ENCODE measurements around the gene MRAS.
A peak's percentile ranks its signal among the peaks of the same experiment; 100 is the strongest.

The MRAS gene

GRCh38 chr3:138434276-138434874 lies 86.0 kb downstream of the MRAS start, which contains the start of gene ESYT3:
Gene ESYT3, plus strand, starts transcription at chr3:138434616. Its CDS starts 183 bp downstream, at chr3:138434799.
- no peak for TF ChIP-seq ZNF561 (tag by site-specific recombination; IDR thresholded peaks at IDR 0.05; ENCODE audit: borderline replicate concordance)
- TF ChIP-seq IKZF3 (tag by site-specific recombination; IDR thresholded peaks at IDR 0.05): no peak
- no peak for TF ChIP-seq KLF7 (tag by site-specific recombination; IDR thresholded peaks at IDR 0.05; ENCODE audit: borderline replicate concordance)
- Histone ChIP-seq H3K36me3 (ENCODE audit: control insufficient read depth in 2 of 2, insufficient read depth in 1 of 2, low read length in 2 of 2) (no peaks in the 10 kb centered on the region), H3K4me3 (ENCODE audit: low read depth, low read length) (peak within 1 kb of the TSS; percentile 36), H3K4me1 (ENCODE audit: control insufficient read depth, insufficient read depth, low read length) (no peaks in the 10 kb centered on the region), H3K9me3 (ENCODE audit: control insufficient read depth, insufficient read depth, low read depth, low read length) (no peaks in the 10 kb centered on the region), H3K27ac (ENCODE audit: extremely low read depth, low read depth, low read length) (no peak within 1 kb of the TSS)
- ChIA-PET CTCF (interaction anchor here (1.3 to 1.5 kb wide), 2 partner anchors 17 to 502 kb away, joined by 3 to 5 read pairs; no protein-coding TSS in a partner anchor), POLR2A (no interaction called here)

DNA sequence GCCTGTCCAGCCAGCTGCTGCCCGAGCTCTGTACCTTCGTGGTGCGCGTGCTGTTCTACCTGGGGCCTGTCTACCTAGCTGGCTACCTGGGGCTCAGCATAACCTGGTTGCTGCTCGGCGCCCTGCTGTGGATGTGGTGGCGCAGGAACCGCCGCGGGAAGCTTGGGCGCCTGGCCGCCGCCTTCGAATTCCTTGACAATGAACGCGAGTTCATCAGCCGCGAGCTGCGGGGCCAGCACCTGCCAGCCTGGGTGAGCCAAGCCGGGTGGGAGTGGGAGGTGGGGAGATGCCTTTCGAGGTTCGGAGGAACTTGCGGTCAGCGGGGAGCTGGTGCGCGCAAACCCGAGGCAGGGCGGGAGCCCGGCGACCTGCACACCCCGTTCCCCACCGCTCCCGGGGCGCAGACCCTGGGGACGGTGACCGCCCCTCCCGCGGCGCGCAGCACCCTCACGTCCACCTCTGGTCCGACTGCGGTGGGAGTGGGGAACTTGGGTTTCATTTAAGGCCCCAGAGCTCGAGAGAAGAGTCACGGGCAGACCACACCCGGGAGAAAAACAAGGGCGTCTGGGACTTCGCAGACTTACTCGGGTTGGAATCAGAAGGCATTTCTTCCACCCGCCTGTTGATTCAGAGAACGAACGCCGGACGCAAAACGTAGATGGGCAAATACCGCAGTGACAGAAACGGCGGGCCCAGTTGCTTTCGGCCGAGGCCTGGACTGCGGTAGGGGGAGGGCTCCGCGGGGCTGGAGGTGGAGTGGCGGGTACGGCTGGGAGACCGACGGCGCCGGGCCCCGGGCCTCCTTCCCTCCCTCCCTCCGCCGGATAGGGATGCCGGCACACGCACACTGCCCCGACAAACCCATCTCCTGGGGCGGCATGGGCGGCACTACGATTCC lies 86.7 kb downstream of the MRAS start:
- Histone ChIP-seq H3K9me3 (ENCODE audit: control insufficient read depth, insufficient read depth, low read depth, low read length) (no peaks in the 10 kb centered on the region), H3K36me3 (ENCODE audit: control insufficient read depth in 2 of 2, insufficient read depth in 1 of 2, low read length in 2 of 2) (no peaks in the 10 kb centered on the region), H3K27ac (ENCODE audit: extremely low read depth, low read depth, low read length) (no peak overlapping the region), H3K4me3 (ENCODE audit: low read depth, low read length) (peak overlapping the region; percentile 36), H3K4me1 (ENCODE audit: control insufficient read depth, insufficient read depth, low read length) (no peaks in the 10 kb centered on the region)
- ChIA-PET CTCF (interaction anchor here (1.3 kb wide), 1 partner anchor 501 kb away, joined by 3 read pairs; no protein-coding TSS in a partner anchor), POLR2A (no interaction called here)
- TF ChIP-seq ZNF600 (tag by site-specific recombination; IDR thresholded peaks at IDR 0.05) (no peak), ZNF426 (tag by site-specific recombination; IDR thresholded peaks at IDR 0.05) (no peak), TCF7L2 (IDR thresholded peaks at IDR 0.05; ENCODE audit: borderline replicate concordance, low read depth, low read length) (no peak), ZBTB6 (tag by site-specific recombination; IDR thresholded peaks at IDR 0.05) (no peak), ZBTB26 (tag by site-specific recombination; optimal IDR thresholded peaks at IDR 0.05) (no peak), PRDM4 (tag by site-specific recombination; IDR thresholded peaks at IDR 0.05) (no peak), MEIS1 (CRISPR knock-in tag; IDR thresholded peaks at IDR 0.05; ENCODE audit: borderline replicate concordance) (no peak), FEZF1 (tag by site-specific recombination; IDR thresholded peaks at IDR 0.05) (no peak), ZNF513 (tag by site-specific recombination; IDR thresholded peaks at IDR 0.05) (no peak)
- TF ChIP-seq, protein P1, sequence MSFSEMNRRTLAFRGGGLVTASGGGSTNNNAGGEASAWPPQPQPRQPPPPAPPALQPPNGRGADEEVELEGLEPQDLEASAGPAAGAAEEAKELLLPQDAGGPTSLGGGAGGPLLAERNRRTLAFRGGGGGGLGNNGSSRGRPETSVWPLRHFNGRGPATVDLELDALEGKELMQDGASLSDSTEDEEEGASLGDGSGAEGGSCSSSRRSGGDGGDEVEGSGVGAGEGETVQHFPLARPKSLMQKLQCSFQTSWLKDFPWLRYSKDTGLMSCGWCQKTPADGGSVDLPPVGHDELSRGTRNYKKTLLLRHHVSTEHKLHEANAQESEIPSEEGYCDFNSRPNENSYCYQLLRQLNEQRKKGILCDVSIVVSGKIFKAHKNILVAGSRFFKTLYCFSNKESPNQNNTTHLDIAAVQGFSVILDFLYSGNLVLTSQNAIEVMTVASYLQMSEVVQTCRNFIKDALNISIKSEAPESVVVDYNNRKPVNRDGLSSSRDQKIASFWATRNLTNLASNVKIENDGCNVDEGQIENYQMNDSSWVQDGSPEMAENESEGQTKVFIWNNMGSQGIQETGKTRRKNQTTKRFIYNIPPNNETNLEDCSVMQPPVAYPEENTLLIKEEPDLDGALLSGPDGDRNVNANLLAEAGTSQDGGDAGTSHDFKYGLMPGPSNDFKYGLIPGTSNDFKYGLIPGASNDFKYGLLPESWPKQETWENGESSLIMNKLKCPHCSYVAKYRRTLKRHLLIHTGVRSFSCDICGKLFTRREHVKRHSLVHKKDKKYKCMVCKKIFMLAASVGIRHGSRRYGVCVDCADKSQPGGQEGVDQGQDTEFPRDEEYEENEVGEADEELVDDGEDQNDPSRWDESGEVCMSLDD (tag by site-specific recombination; IDR thresholded peaks at IDR 0.05): no peak
- TF ChIP-seq, protein P2, sequence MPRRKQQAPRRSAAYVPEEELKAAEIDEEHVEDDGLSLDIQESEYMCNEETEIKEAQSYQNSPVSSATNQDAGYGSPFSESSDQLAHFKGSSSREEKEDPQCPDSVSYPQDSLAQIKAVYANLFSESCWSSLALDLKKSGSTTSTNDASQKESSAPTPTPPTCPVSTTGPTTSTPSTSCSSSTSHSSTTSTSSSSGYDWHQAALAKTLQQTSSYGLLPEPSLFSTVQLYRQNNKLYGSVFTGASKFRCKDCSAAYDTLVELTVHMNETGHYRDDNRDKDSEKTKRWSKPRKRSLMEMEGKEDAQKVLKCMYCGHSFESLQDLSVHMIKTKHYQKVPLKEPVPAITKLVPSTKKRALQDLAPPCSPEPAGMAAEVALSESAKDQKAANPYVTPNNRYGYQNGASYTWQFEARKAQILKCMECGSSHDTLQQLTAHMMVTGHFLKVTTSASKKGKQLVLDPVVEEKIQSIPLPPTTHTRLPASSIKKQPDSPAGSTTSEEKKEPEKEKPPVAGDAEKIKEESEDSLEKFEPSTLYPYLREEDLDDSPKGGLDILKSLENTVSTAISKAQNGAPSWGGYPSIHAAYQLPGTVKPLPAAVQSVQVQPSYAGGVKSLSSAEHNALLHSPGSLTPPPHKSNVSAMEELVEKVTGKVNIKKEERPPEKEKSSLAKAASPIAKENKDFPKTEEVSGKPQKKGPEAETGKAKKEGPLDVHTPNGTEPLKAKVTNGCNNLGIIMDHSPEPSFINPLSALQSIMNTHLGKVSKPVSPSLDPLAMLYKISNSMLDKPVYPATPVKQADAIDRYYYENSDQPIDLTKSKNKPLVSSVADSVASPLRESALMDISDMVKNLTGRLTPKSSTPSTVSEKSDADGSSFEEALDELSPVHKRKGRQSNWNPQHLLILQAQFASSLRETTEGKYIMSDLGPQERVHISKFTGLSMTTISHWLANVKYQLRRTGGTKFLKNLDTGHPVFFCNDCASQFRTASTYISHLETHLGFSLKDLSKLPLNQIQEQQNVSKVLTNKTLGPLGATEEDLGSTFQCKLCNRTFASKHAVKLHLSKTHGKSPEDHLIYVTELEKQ (tag by site-specific recombination; IDR thresholded peaks at IDR 0.05; ENCODE audit: borderline replicate concordance): no peak

All from HEK293 (cell line).